GM12878 (cell line): Measurements from ENCODE around the gene PABPN1. TPM values are rescaled to one million over a fixed set of nuclear protein-coding genes. Genes with fewer than 3 reads are reported as not detected.

ENCODE experiments used
- BACH1 ChIP-seq: fragments of 450-650 bp; IDR thresholded peaks from 2 replicates; pipeline ENCODE4 v1.6.1; 2017; ENCODE audit warnings: mild to moderate bottlenecking, borderline replicate concordance
- CBFB ChIP-seq: IDR thresholded peaks from 2 replicates; pipeline ENCODE4 v1.6.1; 2016; ENCODE audit warnings: antibody characterized with exemption, low read depth
- CBX5 ChIP-seq: sonication (generic); IDR thresholded peaks from 2 replicates; pipeline ENCODE4 v1.6.1; 2016; ENCODE audit warnings: low read depth, moderate library complexity, mild to moderate bottlenecking, inconsistent platforms
- CHD2 ChIP-seq: IDR thresholded peaks from 2 replicates; pipeline ENCODE4 v1.6.1; 2011; ENCODE audit warnings: low read depth, low read length, improper control_type of control experiment, borderline replicate concordance
- CHD4 ChIP-seq: fragments of 200-600 bp; sonication (generic); IDR thresholded peaks from 2 replicates; pipeline ENCODE4 v1.6.1; 2016; ENCODE audit warnings: mild to moderate bottlenecking
- DPF2 ChIP-seq: fragments of 450-650 bp; IDR thresholded peaks from 2 replicates; pipeline ENCODE4 v1.6.1; 2017; ENCODE audit warnings: mild to moderate bottlenecking
- E2F8 ChIP-seq: fragments of 450-650 bp; IDR thresholded peaks from 2 replicates; pipeline ENCODE4 v1.6.1; 2018; ENCODE audit warnings: mild to moderate bottlenecking, low read depth, moderate library complexity; ENCODE audit not compliant: partially characterized antibody
- E4F1 ChIP-seq: fragments of 450-650 bp; IDR thresholded peaks from 2 replicates; pipeline ENCODE4 v1.6.1; 2018; ENCODE audit warnings: borderline replicate concordance, mild to moderate bottlenecking; ENCODE audit not compliant: partially characterized antibody
- EGR1 ChIP-seq, 2 experiments: IDR thresholded peaks; 1 replicate in 1 of 2; 2 replicates in 1 of 2; pipeline ENCODE4 v1.6.1; 2011 to 2012; ENCODE audit warnings: low read depth in 2 of 2, low read length in 2 of 2, borderline replicate concordance in 1 of 2, mild to moderate bottlenecking in 1 of 2, moderate library complexity in 1 of 2
- ELK1 ChIP-seq: IDR thresholded peaks from 2 replicates; pipeline ENCODE4 v1.6.1; 2012; ENCODE audit warnings: low read depth, low read length, improper control_type of control experiment
- HDAC2 ChIP-seq: fragments of 200-600 bp; sonication (generic); IDR thresholded peaks from 2 replicates; pipeline ENCODE4 v1.6.1; 2017
- IRF4 ChIP-seq: IDR thresholded peaks from 2 replicates; pipeline ENCODE4 v1.6.1; 2011; ENCODE audit warnings: low read depth, low read length
- MEF2A ChIP-seq: IDR thresholded peaks from 2 replicates; pipeline ENCODE4 v1.6.1; 2011; ENCODE audit warnings: low read depth, mild to moderate bottlenecking, low read length, moderate library complexity; ENCODE audit not compliant: insufficient read depth
- NFIC ChIP-seq: IDR thresholded peaks from 2 replicates; pipeline ENCODE4 v1.6.1; 2012; ENCODE audit warnings: low read depth, mild to moderate bottlenecking, inconsistent platforms, low read length, moderate library complexity
- PAX5 ChIP-seq: IDR thresholded peaks from 2 replicates; pipeline ENCODE4 v1.6.1; 2011; ENCODE audit warnings: low read depth, low read length, borderline replicate concordance
- SIX5 ChIP-seq: IDR thresholded peaks from 2 replicates; pipeline ENCODE4 v1.6.1; 2011; ENCODE audit warnings: mild to moderate bottlenecking, low read depth, low read length, moderate library complexity; ENCODE audit not compliant: severe bottlenecking
- SPI1 ChIP-seq: IDR thresholded peaks from 2 replicates; pipeline ENCODE4 v1.6.1; 2011; ENCODE audit warnings: low read depth, mild to moderate bottlenecking, low read length, moderate library complexity, borderline replicate concordance; ENCODE audit not compliant: insufficient read depth
- SREBF1 ChIP-seq: IDR thresholded peaks from 2 replicates; pipeline ENCODE4 v1.6.1; 2012; ENCODE audit warnings: mild to moderate bottlenecking, low read length
- TAF1 ChIP-seq: IDR thresholded peaks from 2 replicates; pipeline ENCODE4 v1.6.1; 2011; ENCODE audit warnings: mild to moderate bottlenecking, low read depth, low read length, borderline replicate concordance
- ZBTB11 ChIP-seq: fragments of 450-650 bp; formaldehyde crosslinking; IDR thresholded peaks from 2 replicates; pipeline ENCODE4 v1.5.0; 2022; ENCODE audit warnings: mild to moderate bottlenecking, missing genetic modification characterization
- ZSCAN29 ChIP-seq: fragments of 450-650 bp; IDR thresholded peaks from 2 replicates; pipeline ENCODE4 v1.6.1; 2017; ENCODE audit warnings: mild to moderate bottlenecking, moderate library complexity
- polyA plus RNA-seq, 11 experiments: library from polyadenylated mRNA; depleted of rRNA in 4 of 11; unstranded in 6 of 11; stranded (reverse) in 5 of 11; fragments of >200 nt; fragmentation: Nextera tagmentation in 4 of 11; fragmentation: Illumina TruSeq in 1 of 11; extraction: Ambion mirVana in 4 of 11; extraction: Trizol in 1 of 11; gene quantifications; 1 replicate in 1 of 11; 2 replicates in 10 of 11; pipeline versions ENCODE4 v1.2.1 to v1.2.3, GENCODE V29; 2011 to 2016; ENCODE audit warnings: inconsistent platforms in 2 of 11, missing spikeins in 2 of 11, low read depth in 1 of 11
- total RNA-seq, 4 experiments: library from RNA; depleted of rRNA in 3 of 4; stranded (reverse); fragments of >200 nt in 3 of 4; fragmentation: Illumina TruSeq in 1 of 4; extraction: Trizol in 1 of 4; gene quantifications; 2 replicates each; pipeline versions ENCODE4 v1.2.1 to v1.2.3, GENCODE V29; 2013 to 2021

PABPN1 gene
- total and polyA plus RNA-seq, 10 of the 15 experiments (the other 5 are each of a cell fraction or from before 2014, with no cell fraction given): 31.3 to 248 (median 103) TPM

GRCh38 chr14:23301288-23301968 lies 19.8 kb upstream of the PABPN1 start (continued):
- no peak for TF ChIP-seq E2F8
- peak; percentile 88 to 95 for TF ChIP-seq EGR1 (IDR thresholded peaks at IDR 0.05; ENCODE audit: borderline replicate concordance in 1 of 2, low read depth in 2 of 2, low read length in 2 of 2)
- TF ChIP-seq HDAC2: no peak
- no peak for TF ChIP-seq IRF4
- 0 out of 2 replicates have a peak, but pooled peaks have one; percentile 58 for TF ChIP-seq PAX5
- no peak for TF ChIP-seq ZSCAN29
- TF ChIP-seq SPI1: no peak
- TF ChIP-seq E4F1: no peak
- no peak for TF ChIP-seq NFIC
- 0 out of 2 replicates have a peak, but pooled peaks have one; percentile 51 for TF ChIP-seq MEF2A
- no peak for TF ChIP-seq CBX5
- TF ChIP-seq ZBTB11 (CRISPR knock-in tag): no peak
- TF ChIP-seq CBFB: no peak
- no peak for TF ChIP-seq SREBF1
- TF ChIP-seq BACH1: peak; percentile 96
- TF ChIP-seq DPF2: peak; percentile 79
- TF ChIP-seq CHD2: peak; percentile 72
- TF ChIP-seq SIX5: no peak
- TF ChIP-seq CHD4: no peak
- 0 out of 2 replicates have a peak, but pooled peaks have one; percentile 46 for TF ChIP-seq TAF1
- no peak for TF ChIP-seq ELK1
